PC-9 (cell line): ENCODE data around the gene ZFP36L1.

Experiments
- EZH2 ChIP-seq: fragments of 200-600 bp; sonication (generic); IDR thresholded peaks from 2 replicates; pipeline ENCODE4 v1.8.0; 2017; ENCODE audit warnings: antibody characterized with exemption, low read depth
- TF ChIP-seq, protein P1 (sequence below): fragments of 200-600 bp; sonication (generic); conservative IDR thresholded peaks from 2 replicates; pipeline ENCODE4 v1.6.1; 2017; ENCODE audit warnings: mixed run types, antibody characterized with exemption, mild to moderate bottlenecking, moderate library complexity

DNA sequence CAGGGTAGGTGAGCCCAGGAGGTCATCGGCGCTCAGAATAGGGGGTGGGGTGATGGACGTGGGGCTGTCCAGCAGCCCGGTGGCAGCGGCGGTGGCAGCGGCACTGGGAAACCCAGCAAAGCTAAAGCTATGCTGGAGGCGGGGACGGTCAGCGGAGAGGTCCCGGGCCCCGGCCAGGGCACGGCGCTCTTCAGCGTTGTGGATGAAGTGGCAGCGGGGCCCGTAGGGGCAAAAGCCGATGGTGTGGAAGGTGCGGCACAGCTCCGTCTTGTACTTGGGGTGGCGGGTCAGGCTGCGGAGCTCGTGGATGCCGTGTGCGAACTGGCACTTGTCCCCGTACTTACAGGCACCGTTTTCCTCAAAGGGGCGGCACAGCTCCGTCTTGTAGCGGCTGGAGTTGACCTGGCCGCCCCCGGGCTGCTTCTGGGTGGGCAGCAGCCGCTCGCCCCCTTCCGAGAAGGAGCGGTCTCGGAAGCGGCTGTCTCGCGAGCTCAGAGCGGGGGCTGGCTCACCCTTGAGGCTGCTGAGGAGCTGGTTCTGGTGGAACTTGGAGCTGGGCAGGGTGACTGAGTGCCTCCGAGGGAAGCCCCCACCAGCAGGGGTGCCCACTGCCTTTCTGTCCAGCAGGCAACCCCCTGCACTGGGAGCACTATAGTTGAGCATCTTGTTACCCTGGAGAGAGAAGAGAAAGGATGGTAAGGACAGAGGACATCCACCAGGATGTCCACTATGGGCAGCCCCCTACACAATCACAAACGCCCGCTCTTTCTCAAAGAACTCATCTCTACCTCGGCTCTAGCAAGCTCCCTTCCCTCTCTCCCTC lies 2.8 kb downstream of the ZFP36L1 start:
- TF ChIP-seq EZH2: no peak
- TF ChIP-seq, protein P1, sequence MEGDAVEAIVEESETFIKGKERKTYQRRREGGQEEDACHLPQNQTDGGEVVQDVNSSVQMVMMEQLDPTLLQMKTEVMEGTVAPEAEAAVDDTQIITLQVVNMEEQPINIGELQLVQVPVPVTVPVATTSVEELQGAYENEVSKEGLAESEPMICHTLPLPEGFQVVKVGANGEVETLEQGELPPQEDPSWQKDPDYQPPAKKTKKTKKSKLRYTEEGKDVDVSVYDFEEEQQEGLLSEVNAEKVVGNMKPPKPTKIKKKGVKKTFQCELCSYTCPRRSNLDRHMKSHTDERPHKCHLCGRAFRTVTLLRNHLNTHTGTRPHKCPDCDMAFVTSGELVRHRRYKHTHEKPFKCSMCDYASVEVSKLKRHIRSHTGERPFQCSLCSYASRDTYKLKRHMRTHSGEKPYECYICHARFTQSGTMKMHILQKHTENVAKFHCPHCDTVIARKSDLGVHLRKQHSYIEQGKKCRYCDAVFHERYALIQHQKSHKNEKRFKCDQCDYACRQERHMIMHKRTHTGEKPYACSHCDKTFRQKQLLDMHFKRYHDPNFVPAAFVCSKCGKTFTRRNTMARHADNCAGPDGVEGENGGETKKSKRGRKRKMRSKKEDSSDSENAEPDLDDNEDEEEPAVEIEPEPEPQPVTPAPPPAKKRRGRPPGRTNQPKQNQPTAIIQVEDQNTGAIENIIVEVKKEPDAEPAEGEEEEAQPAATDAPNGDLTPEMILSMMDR: no peak
